Activated CD8-positive, alpha-beta T cell treated with anti-CD3 and anti-CD28 coated beads for 36 hours (primary cell): ENCODE data around the gene VPS36. TPM values are rescaled to one million over a fixed set of nuclear protein-coding genes. Genes with fewer than 3 reads are reported as not detected.

Source experiments
- ATAC-seq: fragments of 200-7000 bp; cut with Tn5 transposase; one replicate; pipeline ENCODE4 v1.10.0; 2021; ENCODE audit warnings: mild to moderate bottlenecking, moderate library complexity
- CTCF ChIA-PET: fragments of 350-600 bp; sonication (Branson Sonifier 250); formaldehyde crosslinking; loops from one replicate; lab custom pipeline; 2021; ENCODE audit warnings: antibody characterized with exemption; lab: Charles Lee
- POLR2A ChIA-PET: fragments of 350-600 bp; sonication (Branson Sonifier 250); formaldehyde crosslinking; loops from one replicate; lab custom pipeline; 2021; ENCODE audit warnings: antibody characterized with exemption; lab: Charles Lee
- DNase-seq: peaks from one replicate; pipeline ENCODE4 v3.0.0-alpha.2; 2020
- H3K27ac Mint-ChIP-seq: one replicate; pipeline ENCODE4 v1.8.0; 2021; ENCODE audit warnings: mild to moderate bottlenecking, mixed read lengths
- H3K27me3 Mint-ChIP-seq: one replicate; pipeline ENCODE4 v1.8.0; 2021; ENCODE audit warnings: mixed read lengths
- H3K36me3 Mint-ChIP-seq: one replicate; pipeline ENCODE4 v1.8.0; 2021; ENCODE audit warnings: low read depth, mixed read lengths
- H3K4me1 Mint-ChIP-seq: one replicate; pipeline ENCODE4 v1.8.0; 2021; ENCODE audit warnings: low read depth, mixed read lengths
- H3K4me3 Mint-ChIP-seq: one replicate; pipeline ENCODE4 v1.8.0; 2021; ENCODE audit warnings: mild to moderate bottlenecking, moderate library complexity, mixed read lengths
- H3K9me3 Mint-ChIP-seq: one replicate; pipeline ENCODE4 v1.8.0; 2021; ENCODE audit warnings: mixed read lengths
- intact Hi-C: fragments of 100-400 bp; cut with micrococcal nuclease; formaldehyde crosslinking; loops from one replicate; pipeline ENCODE4 v1.10.0; 2022
- total RNA-seq, 2 experiments: library from RNA; stranded (reverse); gene quantifications; one replicate each; pipeline ENCODE4 v1.2.3, GENCODE V29; 2021
- TF ChIP-seq, protein P1 (sequence below): fragments of 200-600 bp; IDR thresholded peaks from one replicate; pipeline ENCODE4 v1.8.0; 2022; ENCODE audit warnings: antibody characterized with exemption, mild to moderate bottlenecking

VPS36 gene
- total RNA-seq, 2 experiments from 2014 or later: 26.3 to 29.6 TPM

DNA sequence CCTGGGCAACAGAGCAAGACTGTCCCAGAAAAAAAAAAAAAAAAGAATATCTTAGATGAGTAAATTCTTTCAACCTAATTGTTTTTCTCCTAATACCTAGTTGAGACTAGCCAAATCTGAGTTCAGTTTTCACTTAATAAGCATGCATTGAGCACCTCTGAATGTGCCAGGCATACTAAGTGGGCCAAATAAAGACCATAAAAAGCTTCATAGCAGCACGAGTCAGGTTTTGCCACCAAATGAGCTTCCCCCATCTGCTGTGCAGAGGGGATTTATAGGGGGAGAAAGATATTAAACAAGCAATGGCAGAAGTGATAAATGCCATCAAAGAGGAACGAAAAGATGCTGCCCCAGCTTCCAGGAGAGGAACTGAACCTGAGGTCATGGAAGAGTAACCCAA lies 55.8 kb downstream of the VPS36 start:
- ChIA-PET CTCF (no interaction called here), POLR2A (no interaction called here)
- intact Hi-C loops: no loop called here
- Mint-ChIP-seq H3K36me3 (no peaks in the 10 kb centered on the region), H3K4me1 (no peaks in the 10 kb centered on the region), H3K27me3 (peaks cover 7% of the 10 kb centered on the region), H3K4me3 (no peak overlapping the region), H3K27ac (no peak overlapping the region), H3K9me3 (no peaks in the 10 kb centered on the region)
- no peak for DNase-seq
- no peak for ATAC-seq
- TF ChIP-seq, protein P1, sequence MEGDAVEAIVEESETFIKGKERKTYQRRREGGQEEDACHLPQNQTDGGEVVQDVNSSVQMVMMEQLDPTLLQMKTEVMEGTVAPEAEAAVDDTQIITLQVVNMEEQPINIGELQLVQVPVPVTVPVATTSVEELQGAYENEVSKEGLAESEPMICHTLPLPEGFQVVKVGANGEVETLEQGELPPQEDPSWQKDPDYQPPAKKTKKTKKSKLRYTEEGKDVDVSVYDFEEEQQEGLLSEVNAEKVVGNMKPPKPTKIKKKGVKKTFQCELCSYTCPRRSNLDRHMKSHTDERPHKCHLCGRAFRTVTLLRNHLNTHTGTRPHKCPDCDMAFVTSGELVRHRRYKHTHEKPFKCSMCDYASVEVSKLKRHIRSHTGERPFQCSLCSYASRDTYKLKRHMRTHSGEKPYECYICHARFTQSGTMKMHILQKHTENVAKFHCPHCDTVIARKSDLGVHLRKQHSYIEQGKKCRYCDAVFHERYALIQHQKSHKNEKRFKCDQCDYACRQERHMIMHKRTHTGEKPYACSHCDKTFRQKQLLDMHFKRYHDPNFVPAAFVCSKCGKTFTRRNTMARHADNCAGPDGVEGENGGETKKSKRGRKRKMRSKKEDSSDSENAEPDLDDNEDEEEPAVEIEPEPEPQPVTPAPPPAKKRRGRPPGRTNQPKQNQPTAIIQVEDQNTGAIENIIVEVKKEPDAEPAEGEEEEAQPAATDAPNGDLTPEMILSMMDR: no peak

DNA sequence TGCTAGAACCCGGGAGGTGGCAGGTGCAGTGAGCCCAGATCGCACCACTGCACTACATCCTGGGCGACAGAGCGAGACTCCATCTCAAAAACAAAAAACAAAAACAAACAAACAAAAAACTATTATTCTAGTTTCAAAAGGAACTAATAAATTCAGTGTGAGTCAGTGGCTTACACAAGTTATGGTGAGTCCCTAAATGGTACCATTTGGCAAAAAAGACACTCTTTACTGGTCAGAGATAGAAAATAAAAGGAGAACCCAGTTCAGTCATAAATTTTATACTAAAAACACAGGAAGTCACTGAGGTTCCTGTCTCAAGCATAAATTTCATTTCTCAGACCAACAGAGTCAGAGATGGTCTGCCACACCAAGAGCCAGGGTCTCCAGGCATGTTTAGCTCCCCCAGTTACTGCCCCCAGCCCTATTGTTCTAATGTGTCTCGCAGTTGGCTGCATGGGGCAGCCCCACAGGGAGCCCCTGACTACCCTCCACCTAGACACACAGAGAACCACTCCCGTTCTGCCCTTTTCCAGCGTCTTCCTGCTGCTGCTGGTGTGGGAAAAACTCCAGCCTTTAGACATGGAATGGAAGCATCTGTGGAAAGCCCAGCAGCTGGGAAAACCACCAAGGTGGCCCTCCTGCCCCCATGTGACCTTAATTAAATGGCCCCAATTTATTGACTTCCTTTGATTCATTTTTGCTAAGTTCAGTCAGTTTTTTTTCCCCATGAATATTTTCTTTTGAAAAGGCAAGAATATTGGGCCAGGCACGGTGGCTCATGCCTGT lies 56.7 kb downstream of the VPS36 start:
- ChIA-PET POLR2A (no interaction called here), CTCF (no interaction called here)
- peaks cover 7% of the 10 kb centered on the region for H3K27me3 Mint-ChIP-seq
- no peak overlapping the region for H3K4me3 Mint-ChIP-seq
- H3K9me3 Mint-ChIP-seq: no peaks in the 10 kb centered on the region
- TF ChIP-seq, protein P1: no peak
- H3K4me1 Mint-ChIP-seq: no peaks in the 10 kb centered on the region
- DNase-seq (no peak), ATAC-seq (no peak)
- H3K27ac Mint-ChIP-seq: no peak overlapping the region
- no peaks in the 10 kb centered on the region for H3K36me3 Mint-ChIP-seq
- intact Hi-C loops: no loop called here

DNA sequence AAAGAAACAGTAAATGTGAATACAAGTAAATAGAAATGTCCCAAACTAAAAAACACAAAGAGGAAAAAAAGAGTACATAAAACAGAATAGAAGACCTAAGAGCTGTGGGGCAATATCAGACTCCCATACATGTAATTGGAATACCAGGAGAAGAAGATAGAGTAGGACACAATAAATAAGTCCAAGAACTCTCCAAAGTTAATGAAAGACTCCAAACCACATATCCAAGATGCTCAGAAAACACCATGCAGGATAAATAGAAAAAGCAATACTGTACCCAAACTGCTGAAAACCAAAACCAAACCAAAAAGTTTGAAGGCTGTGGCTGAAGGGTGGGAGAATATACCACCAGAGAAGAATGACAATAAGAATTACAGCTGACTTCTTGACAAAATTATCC lies 62.7 kb downstream of the VPS36 start:
- DNase-seq: no peak
- ChIA-PET POLR2A (no interaction called here), CTCF (interaction anchor here (0.8 kb wide), 1 partner anchor 63 kb away, joined by 3 read pairs; the partner anchor contains the start of gene VPS36)
- Mint-ChIP-seq H3K36me3 (no peaks in the 10 kb centered on the region), H3K4me3 (no peak overlapping the region), H3K27ac (no peak overlapping the region), H3K9me3 (no peaks in the 10 kb centered on the region), H3K27me3 (no peaks in the 10 kb centered on the region), H3K4me1 (no peaks in the 10 kb centered on the region)
- TF ChIP-seq, protein P1: no peak
- intact Hi-C loops: no loop called here
- ATAC-seq: no peak

DNA sequence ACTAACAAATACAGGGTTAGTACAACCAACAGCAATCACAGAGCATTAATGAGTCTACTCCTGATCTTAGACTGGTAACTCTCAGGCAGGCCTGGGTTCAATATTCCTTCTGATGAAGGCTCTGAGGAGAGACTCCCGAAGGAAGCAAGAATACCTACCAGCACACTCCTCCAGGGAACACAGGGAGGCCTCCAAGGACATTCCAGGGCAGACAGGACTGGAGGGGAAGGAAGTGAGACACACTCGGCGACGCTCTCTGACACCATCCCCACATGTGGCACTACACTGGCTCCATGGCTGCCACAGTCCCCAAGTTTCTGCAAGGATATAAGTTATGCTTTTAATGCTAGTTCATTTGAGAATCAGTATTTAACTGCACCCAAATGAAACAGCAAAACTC lies 64.6 kb downstream of the VPS36 start:
- DNase-seq (no peak), ATAC-seq (no peak)
- POLR2A ChIA-PET: no interaction called here
- H3K36me3 Mint-ChIP-seq: no peaks in the 10 kb centered on the region
- CTCF ChIA-PET: interaction anchor here (1.9 kb wide), 1 partner anchor 19 kb away, joined by 4 read pairs; no protein-coding TSS in a partner anchor
- no peak overlapping the region for H3K27ac Mint-ChIP-seq
- no peaks in the 10 kb centered on the region for H3K9me3 Mint-ChIP-seq
- TF ChIP-seq, protein P1: no peak
- intact Hi-C loops: no loop called here
- no peak overlapping the region for H3K4me3 Mint-ChIP-seq
- no peaks in the 10 kb centered on the region for H3K4me1 Mint-ChIP-seq
- H3K27me3 Mint-ChIP-seq: no peaks in the 10 kb centered on the region

DNA sequence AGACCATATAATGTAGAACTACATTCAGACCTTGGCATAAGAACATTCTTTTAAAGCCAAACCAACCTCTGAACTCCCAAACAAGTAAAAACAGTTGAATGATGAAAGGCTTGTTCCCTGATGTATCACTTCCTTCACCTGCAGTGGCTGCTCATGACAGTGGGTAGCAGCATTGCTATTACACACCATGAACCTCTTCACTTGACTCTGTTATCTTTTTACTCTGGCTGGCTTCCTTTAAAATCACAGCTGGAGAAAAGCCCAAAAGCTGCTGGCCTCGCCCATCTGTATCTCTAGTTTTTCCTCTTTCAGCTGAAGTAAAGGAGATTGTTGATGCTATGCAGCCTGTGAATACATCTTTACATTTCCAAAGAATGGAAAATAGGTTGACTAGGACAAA lies 67.1 kb downstream of the VPS36 start:
- CTCF ChIA-PET: no interaction called here
- no peak for DNase-seq
- no peaks in the 10 kb centered on the region for H3K27me3 Mint-ChIP-seq
- ATAC-seq: no peak
- H3K36me3 Mint-ChIP-seq: no peaks in the 10 kb centered on the region
- intact Hi-C loops: no loop called here
- no peak overlapping the region for H3K27ac Mint-ChIP-seq
- POLR2A ChIA-PET: no interaction called here
- no peaks in the 10 kb centered on the region for H3K9me3 Mint-ChIP-seq
- TF ChIP-seq, protein P1: no peak
- H3K4me1 Mint-ChIP-seq: no peaks in the 10 kb centered on the region
- no peak overlapping the region for H3K4me3 Mint-ChIP-seq
